Breast epithelium (tissue), 3 donors: ENCODE data around the gene PRXL2B.

ENCODE experiments used
- CTCF ChIP-seq, 3 donors: fragments of 450-650 bp; IDR thresholded peaks; one replicate each; pipeline ENCODE4 v1.5.1; 2016 to 2017; ENCODE audit warnings: antibody characterized with exemption in 3 of 3, mild to moderate bottlenecking in 3 of 3, moderate library complexity in 3 of 3
- POLR2AphosphoS5 ChIP-seq, 3 donors: sonication (generic); formaldehyde crosslinking; IDR thresholded peaks; one replicate each; pipeline ENCODE4 v1.6.1; 2017; ENCODE audit warnings: antibody characterized with exemption in 3 of 3

GRCh38 chr1:2601721-2602303, 15.2 kb downstream of the PRXL2B start:
- TF ChIP-seq CTCF (IDR thresholded peaks at IDR 0.05), result no peak
- TF ChIP-seq POLR2AphosphoS5 (IDR thresholded peaks at IDR 0.05), result no peak
